ENCODE measurements around the gene JKAMP. TPM values are rescaled to one million over a fixed set of nuclear protein-coding genes. Genes with fewer than 3 reads are reported as not detected.

JKAMP gene
- total RNA-seq, 2 donors from 2014 or later, result 26.6 to 34.0 TPM

GRCh38 chr14:59475709-59476108 is 8.6 kb upstream of the JKAMP start:
- H3K4me3 ChIP-seq, result no peak overlapping the region
- no peaks in the 10 kb centered on the region for H3K9me3 ChIP-seq
- no peak overlapping the region for H3K9ac ChIP-seq (ENCODE audit: low read depth in 2 of 2, low read length in 2 of 2)
- no peak for DNase-seq
- no peaks in the 10 kb centered on the region for H3K4me1 ChIP-seq
- no peak overlapping the region for H3K27ac ChIP-seq
- H3K27me3 ChIP-seq, result no peaks in the 10 kb centered on the region
- no peaks in the 10 kb centered on the region for H3K36me3 ChIP-seq
- TF ChIP-seq, protein P1, sequence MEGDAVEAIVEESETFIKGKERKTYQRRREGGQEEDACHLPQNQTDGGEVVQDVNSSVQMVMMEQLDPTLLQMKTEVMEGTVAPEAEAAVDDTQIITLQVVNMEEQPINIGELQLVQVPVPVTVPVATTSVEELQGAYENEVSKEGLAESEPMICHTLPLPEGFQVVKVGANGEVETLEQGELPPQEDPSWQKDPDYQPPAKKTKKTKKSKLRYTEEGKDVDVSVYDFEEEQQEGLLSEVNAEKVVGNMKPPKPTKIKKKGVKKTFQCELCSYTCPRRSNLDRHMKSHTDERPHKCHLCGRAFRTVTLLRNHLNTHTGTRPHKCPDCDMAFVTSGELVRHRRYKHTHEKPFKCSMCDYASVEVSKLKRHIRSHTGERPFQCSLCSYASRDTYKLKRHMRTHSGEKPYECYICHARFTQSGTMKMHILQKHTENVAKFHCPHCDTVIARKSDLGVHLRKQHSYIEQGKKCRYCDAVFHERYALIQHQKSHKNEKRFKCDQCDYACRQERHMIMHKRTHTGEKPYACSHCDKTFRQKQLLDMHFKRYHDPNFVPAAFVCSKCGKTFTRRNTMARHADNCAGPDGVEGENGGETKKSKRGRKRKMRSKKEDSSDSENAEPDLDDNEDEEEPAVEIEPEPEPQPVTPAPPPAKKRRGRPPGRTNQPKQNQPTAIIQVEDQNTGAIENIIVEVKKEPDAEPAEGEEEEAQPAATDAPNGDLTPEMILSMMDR (IDR thresholded peaks at IDR 0.05), result no peak
- intact Hi-C loops (cut with DNase I), result no loop called here

DNA sequence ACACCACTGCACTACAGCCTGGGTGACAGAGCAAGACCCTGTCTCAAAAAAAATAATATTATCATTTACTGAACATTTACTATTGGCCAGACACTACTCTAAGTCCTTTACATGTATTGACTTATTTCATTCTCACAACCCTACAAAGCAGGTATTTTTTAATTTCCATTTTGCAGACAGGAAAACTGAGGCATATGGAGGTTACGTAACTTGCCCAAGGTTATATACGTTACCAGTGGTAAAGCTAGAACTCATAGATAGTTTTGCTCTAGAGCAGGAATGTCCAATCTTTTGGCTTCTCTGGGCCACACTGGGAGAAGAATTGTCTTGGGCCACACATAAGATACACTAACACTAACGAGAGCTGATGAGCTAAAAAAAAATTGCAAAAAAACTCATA is 5.8 kb upstream of the JKAMP start:
- Histone ChIP-seq H3K9ac (ENCODE audit: low read depth in 2 of 2, low read length in 2 of 2) (no peak overlapping the region), H3K4me3 (no peak overlapping the region), H3K27ac (no peak overlapping the region), H3K4me1 (peaks cover 2% of the 10 kb centered on the region), H3K9me3 (no peaks in the 10 kb centered on the region), H3K27me3 (no peaks in the 10 kb centered on the region), H3K36me3 (no peaks in the 10 kb centered on the region)
- TF ChIP-seq, protein P1 (IDR thresholded peaks at IDR 0.05), result no peak
- intact Hi-C loops (cut with DNase I), result no loop called here
- DNase-seq, result no peak

DNA sequence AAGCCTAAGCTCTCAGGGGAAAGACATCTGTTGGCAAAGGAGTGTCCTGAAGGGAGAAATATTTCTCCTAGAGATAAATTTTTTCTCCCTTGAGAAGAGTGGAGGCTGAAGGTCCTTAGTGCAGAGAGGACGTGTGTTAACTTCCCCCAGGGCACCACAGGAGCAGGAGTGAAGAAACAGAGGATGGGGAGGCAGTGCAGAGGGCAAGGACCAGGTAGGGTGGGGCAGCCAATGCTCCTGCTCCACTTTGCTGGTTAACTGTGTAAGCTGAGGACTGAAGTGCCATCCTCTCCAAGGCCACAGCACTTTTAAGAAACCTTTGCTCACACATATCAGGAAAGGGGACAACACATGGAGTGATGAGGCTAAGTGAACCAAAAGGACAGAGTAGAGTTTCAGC is 4.2 kb upstream of the JKAMP start:
- Histone ChIP-seq H3K9me3 (no peaks in the 10 kb centered on the region), H3K36me3 (no peaks in the 10 kb centered on the region), H3K27ac (no peak overlapping the region), H3K9ac (ENCODE audit: low read depth in 2 of 2, low read length in 2 of 2) (no peak overlapping the region), H3K4me3 (no peak overlapping the region), H3K27me3 (no peaks in the 10 kb centered on the region), H3K4me1 (peaks cover 2% of the 10 kb centered on the region)
- DNase-seq, result no peak
- intact Hi-C loops (cut with DNase I), result no loop called here
- TF ChIP-seq, protein P1 (IDR thresholded peaks at IDR 0.05), result no peak

- DNase-seq, result no peak
- TF ChIP-seq, protein P1 (IDR thresholded peaks at IDR 0.05), result no peak
- no peak overlapping the region for H3K9ac ChIP-seq (ENCODE audit: low read depth in 2 of 2, low read length in 2 of 2)
- H3K36me3 ChIP-seq, result no peaks in the 10 kb centered on the region
- no peaks in the 10 kb centered on the region for H3K27me3 ChIP-seq
- peaks cover 6% of the 10 kb centered on the region for H3K4me1 ChIP-seq
- no peak overlapping the region for H3K27ac ChIP-seq
- intact Hi-C loops (cut with DNase I), result no loop called here
- H3K4me3 ChIP-seq, result no peak overlapping the region
- no peaks in the 10 kb centered on the region for H3K9me3 ChIP-seq
These were observed 2.9 kb upstream of the JKAMP start for GRCh38 chr14:59481407-59481806.

GRCh38 chr14:59481871-59482540 is 2.3 kb upstream of the JKAMP start:
- Histone ChIP-seq H3K36me3 (no peaks in the 10 kb centered on the region), H3K4me1 (peaks cover 6% of the 10 kb centered on the region), H3K27me3 (no peaks in the 10 kb centered on the region), H3K9ac (ENCODE audit: low read depth in 2 of 2, low read length in 2 of 2) (peak overlapping the region in 1 of 2 donors; percentile 70), H3K9me3 (no peaks in the 10 kb centered on the region), H3K4me3 (no peak overlapping the region), H3K27ac (no peak overlapping the region)
- DNase-seq, result no peak
- TF ChIP-seq, protein P1 (IDR thresholded peaks at IDR 0.05), result no peak
- intact Hi-C loops (cut with DNase I), result no loop called here
